MM.1S (cell line): ENCODE measurements around the gene CEP63.

ENCODE experiments used
- EZH2 ChIP-seq: fragments of 300-600 bp; sonication (generic); optimal IDR thresholded peaks from 2 replicates; pipeline ENCODE3; 2017; ENCODE audit warnings: low read depth, mild to moderate bottlenecking, antibody characterized with exemption, low read length, mixed read lengths
- EZH2phosphoT487 ChIP-seq: fragments of 300-600 bp; sonication (generic); IDR thresholded peaks from 2 replicates; pipeline ENCODE4 v1.6.1; 2018; ENCODE audit warnings: antibody characterized with exemption, low read length
- TF ChIP-seq, protein P1 (sequence below): fragments of 300-600 bp; sonication (generic); IDR thresholded peaks from 2 replicates; pipeline ENCODE4 v1.5.1; 2016; ENCODE audit warnings: antibody characterized with exemption, low read length, mixed read lengths

DNA sequence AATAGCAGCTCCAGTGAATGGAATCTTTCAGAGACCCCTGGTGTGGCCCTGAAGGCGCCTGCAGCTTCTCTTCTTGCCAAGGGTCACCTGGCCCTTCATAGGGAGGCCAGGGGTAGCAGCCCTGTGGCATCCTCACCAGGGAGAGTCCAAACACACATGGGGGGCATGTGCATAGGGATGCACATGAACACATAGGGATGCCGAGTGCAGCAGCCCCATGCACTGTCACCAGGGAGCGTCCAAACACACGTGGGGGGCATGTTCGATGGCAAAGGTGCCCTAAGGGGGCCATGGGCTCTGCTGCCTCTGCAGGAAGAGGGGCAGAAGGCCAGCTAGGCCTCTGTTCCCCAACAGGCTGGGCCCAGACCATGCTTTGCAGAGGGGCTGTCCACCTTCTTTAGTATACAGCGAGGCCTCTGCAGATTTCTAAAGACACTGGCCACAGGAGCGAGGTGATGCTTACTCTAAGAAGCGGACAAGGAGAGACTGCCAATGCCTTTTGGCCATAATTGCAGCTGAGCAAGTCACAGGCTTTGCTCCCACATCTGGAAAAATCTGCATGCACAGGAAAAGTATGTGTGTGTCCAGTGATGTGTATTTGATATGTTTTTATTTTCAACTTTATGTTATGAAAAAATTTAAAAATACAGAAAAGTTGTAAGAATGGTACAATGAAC lies 21.0 kb upstream of the CEP63 start:
- TF ChIP-seq, protein P1, sequence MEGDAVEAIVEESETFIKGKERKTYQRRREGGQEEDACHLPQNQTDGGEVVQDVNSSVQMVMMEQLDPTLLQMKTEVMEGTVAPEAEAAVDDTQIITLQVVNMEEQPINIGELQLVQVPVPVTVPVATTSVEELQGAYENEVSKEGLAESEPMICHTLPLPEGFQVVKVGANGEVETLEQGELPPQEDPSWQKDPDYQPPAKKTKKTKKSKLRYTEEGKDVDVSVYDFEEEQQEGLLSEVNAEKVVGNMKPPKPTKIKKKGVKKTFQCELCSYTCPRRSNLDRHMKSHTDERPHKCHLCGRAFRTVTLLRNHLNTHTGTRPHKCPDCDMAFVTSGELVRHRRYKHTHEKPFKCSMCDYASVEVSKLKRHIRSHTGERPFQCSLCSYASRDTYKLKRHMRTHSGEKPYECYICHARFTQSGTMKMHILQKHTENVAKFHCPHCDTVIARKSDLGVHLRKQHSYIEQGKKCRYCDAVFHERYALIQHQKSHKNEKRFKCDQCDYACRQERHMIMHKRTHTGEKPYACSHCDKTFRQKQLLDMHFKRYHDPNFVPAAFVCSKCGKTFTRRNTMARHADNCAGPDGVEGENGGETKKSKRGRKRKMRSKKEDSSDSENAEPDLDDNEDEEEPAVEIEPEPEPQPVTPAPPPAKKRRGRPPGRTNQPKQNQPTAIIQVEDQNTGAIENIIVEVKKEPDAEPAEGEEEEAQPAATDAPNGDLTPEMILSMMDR, result no peak
- TF ChIP-seq EZH2, result no peak
- TF ChIP-seq EZH2phosphoT487, result no peak
